WI38 (cell line): ENCODE data around the gene PLA2G12A.

Source experiments
- H3K4me3 ChIP-seq: 2 replicates; pipeline ENCODE4 v1.5.1; 2011; ENCODE audit warnings: low read depth, mild to moderate bottlenecking, control low read depth, low read length
- CTCF ChIP-seq: IDR thresholded peaks from 2 replicates; pipeline ENCODE4 v1.5.1; 2012; ENCODE audit warnings: low read depth, mild to moderate bottlenecking, control low read depth, low read length

Gene PLA2G12A

GRCh38 chr4:109752525-109752924 is 22.7 kb upstream of the PLA2G12A start:
- no peak overlapping the region for H3K4me3 ChIP-seq
- no peak for TF ChIP-seq CTCF

GRCh38 chr4:109751852-109752251 is 22.0 kb upstream of the PLA2G12A start:
- TF ChIP-seq CTCF = no peak
- no peak overlapping the region for H3K4me3 ChIP-seq

- no peak for TF ChIP-seq CTCF
- H3K4me3 ChIP-seq = no peak overlapping the region
Measured at GRCh38 chr4:109750652-109751244, 20.9 kb upstream of the PLA2G12A start.

- no peak for TF ChIP-seq CTCF
- no peak overlapping the region for H3K4me3 ChIP-seq
Measured at GRCh38 chr4:109749388-109750082, 19.7 kb upstream of the PLA2G12A start.

GRCh38 chr4:109748114-109748513 is 18.2 kb upstream of the PLA2G12A start:
- TF ChIP-seq CTCF = no peak
- no peak overlapping the region for H3K4me3 ChIP-seq

GRCh38 chr4:109746728-109747127 is 16.9 kb upstream of the PLA2G12A start:
- TF ChIP-seq CTCF = no peak
- no peak overlapping the region for H3K4me3 ChIP-seq

- H3K4me3 ChIP-seq = no peak overlapping the region
- TF ChIP-seq CTCF = no peak
Measured at GRCh38 chr4:109745830-109746229, 16.0 kb upstream of the PLA2G12A start.
